Mesendoderm (in vitro differentiated cells): ENCODE measurements around the gene STAC.
A peak's percentile ranks its signal among the peaks of the same experiment; 100 is the strongest.

ENCODE experiments used
- DNase-seq: peaks from one replicate; pipeline ENCODE4 v3.0.0; 2013
- H2AK5ac ChIP-seq: 2 replicates; pipeline ENCODE4 v1.6.1; 2013; ENCODE audit warnings: low read length, inconsistent platforms
- H2BK120ac ChIP-seq: 2 replicates; pipeline ENCODE4 v1.6.1; 2013; ENCODE audit warnings: low read depth, mild to moderate bottlenecking, low read length, moderate library complexity, mixed read lengths
- H2BK15ac ChIP-seq: replicated peaks from 2 replicates; pipeline ENCODE4 v1.6.1; 2013; ENCODE audit warnings: low read depth, mild to moderate bottlenecking, moderate library complexity
- H2BK5ac ChIP-seq: 2 replicates; pipeline ENCODE4 v1.6.1; 2013; ENCODE audit warnings: low read length, inconsistent platforms
- H3K18ac ChIP-seq: 2 replicates; pipeline ENCODE4 v1.6.1; 2013; ENCODE audit warnings: mild to moderate bottlenecking, low read length, mixed read lengths
- H3K23ac ChIP-seq: one replicate; pipeline ENCODE4 v1.6.1; 2013; ENCODE audit warnings: low read length
- H3K27ac ChIP-seq: 2 replicates; pipeline ENCODE4 v1.5.1; 2013; ENCODE audit warnings: low read depth, mild to moderate bottlenecking, inconsistent platforms, low read length, moderate library complexity
- H3K27me3 ChIP-seq: 2 replicates; pipeline ENCODE4 v1.6.1; 2013; ENCODE audit warnings: low read length, control low read depth, mild to moderate bottlenecking, inconsistent platforms; ENCODE audit not compliant: insufficient read depth, poor library complexity
- H3K36me3 ChIP-seq: 2 replicates; pipeline ENCODE4 v1.6.1; 2013; ENCODE audit warnings: low read length, inconsistent platforms; ENCODE audit not compliant: control insufficient read depth, insufficient read depth
- H3K4ac ChIP-seq: one replicate; pipeline ENCODE4 v1.6.1; 2013; ENCODE audit warnings: low read depth, mild to moderate bottlenecking, low read length, moderate library complexity
- H3K4me1 ChIP-seq: 2 replicates; pipeline ENCODE4 v1.6.1; 2013; ENCODE audit warnings: low read depth, low read length, inconsistent platforms; ENCODE audit not compliant: control insufficient read depth
- H3K4me2 ChIP-seq: 2 replicates; pipeline ENCODE4 v1.6.1; 2013; ENCODE audit warnings: low read length
- H3K4me3 ChIP-seq: 2 replicates; pipeline ENCODE4 v1.5.1; 2013; ENCODE audit warnings: mild to moderate bottlenecking, low read length
- H3K56ac ChIP-seq: one replicate; pipeline ENCODE4 v1.6.1; 2013; ENCODE audit warnings: low read length
- H3K79me1 ChIP-seq: 2 replicates; pipeline ENCODE4 v1.6.1; 2013; ENCODE audit warnings: low read length, inconsistent platforms
- H3K79me2 ChIP-seq: 2 replicates; pipeline ENCODE4 v1.6.1; 2013; ENCODE audit warnings: mild to moderate bottlenecking, low read length; ENCODE audit not compliant: control insufficient read depth, insufficient read depth
- H3K9ac ChIP-seq: 2 replicates; pipeline ENCODE4 v1.6.1; 2013; ENCODE audit warnings: low read length, inconsistent platforms
- H4K5ac ChIP-seq: one replicate; pipeline ENCODE4 v1.6.1; 2013; ENCODE audit warnings: low read length
- H4K8ac ChIP-seq: one replicate; pipeline ENCODE4 v1.6.1; 2013; ENCODE audit warnings: low read depth, mild to moderate bottlenecking, control low read depth, low read length, moderate library complexity
- WGBS: extraction: QIAGEN DNeasy Blood & Tissue Kit; methylation state at CpG from one replicate; pipeline ENCODE4 v1.1.7; 2013; ENCODE audit warnings: low lambda C conversion rate, missing lambda C conversion rate; ENCODE audit not compliant: insufficient coverage; ENCODE audit errors: extremely low coverage; 5-methylcytosine and 5-hydroxymethylcytosine counted together

STAC gene

GRCh38 chr3:36557021-36557707 lies 176.9 kb downstream of the STAC start:
- H3K23ac ChIP-seq = no peak overlapping the region
- no peaks in the 10 kb centered on the region for H3K36me3 ChIP-seq
- H3K9ac ChIP-seq = no peak overlapping the region
- no peak overlapping the region for H3K4ac ChIP-seq
- no peak overlapping the region for H2BK120ac ChIP-seq
- H2AK5ac ChIP-seq = no peak overlapping the region
- no peak overlapping the region for H2BK15ac ChIP-seq
- no peaks in the 10 kb centered on the region for H3K4me1 ChIP-seq
- H3K4me3 ChIP-seq = no peak overlapping the region
- H4K5ac ChIP-seq = no peak overlapping the region
- H3K18ac ChIP-seq = no peak overlapping the region
- no CpG with 5 or more reads among the region's 2 CpGs for WGBS
- H3K56ac ChIP-seq = no peak overlapping the region
- DNase-seq = no peak
- no peak overlapping the region for H4K8ac ChIP-seq
- H3K79me2 ChIP-seq = no peaks in the 10 kb centered on the region
- no peak overlapping the region for H3K4me2 ChIP-seq
- no peaks in the 10 kb centered on the region for H3K79me1 ChIP-seq
- H3K27ac ChIP-seq = no peak overlapping the region
- H2BK5ac ChIP-seq = no peak overlapping the region
- H3K27me3 ChIP-seq = no peaks in the 10 kb centered on the region

- WGBS = no CpG with 5 or more reads among the region's 5 CpGs
- H3K4me2 ChIP-seq = no peak overlapping the region
- no peak overlapping the region for H3K27ac ChIP-seq
- H3K27me3 ChIP-seq = no peaks in the 10 kb centered on the region
- H3K36me3 ChIP-seq = no peaks in the 10 kb centered on the region
- no peaks in the 10 kb centered on the region for H3K79me1 ChIP-seq
- no peak overlapping the region for H2BK5ac ChIP-seq
- no peak overlapping the region for H2AK5ac ChIP-seq
- no peak overlapping the region for H3K4ac ChIP-seq
- no peak overlapping the region for H2BK120ac ChIP-seq
- H3K9ac ChIP-seq = no peak overlapping the region
- no peak overlapping the region for H4K5ac ChIP-seq
- no peak overlapping the region for H2BK15ac ChIP-seq
- H3K4me1 ChIP-seq = no peaks in the 10 kb centered on the region
- H3K18ac ChIP-seq = no peak overlapping the region
- no peak overlapping the region for H3K4me3 ChIP-seq
- peak; percentile 4 for DNase-seq
- H3K79me2 ChIP-seq = no peaks in the 10 kb centered on the region
- no peak overlapping the region for H4K8ac ChIP-seq
- no peak overlapping the region for H3K23ac ChIP-seq
- no peak overlapping the region for H3K56ac ChIP-seq
Measured at GRCh38 chr3:36557708-36558421, 177.6 kb downstream of the STAC start.

GRCh38 chr3:36558961-36559360 lies 178.7 kb downstream of the STAC start:
- Histone ChIP-seq H3K56ac (no peak overlapping the region), H3K9ac (no peak overlapping the region), H2AK5ac (no peak overlapping the region), H3K27ac (no peak overlapping the region), H2BK120ac (no peak overlapping the region), H3K79me2 (no peaks in the 10 kb centered on the region), H4K8ac (no peak overlapping the region), H3K18ac (no peak overlapping the region), H3K4ac (no peak overlapping the region), H2BK5ac (no peak overlapping the region), H3K4me2 (no peak overlapping the region), H4K5ac (no peak overlapping the region), H3K4me1 (no peaks in the 10 kb centered on the region), H3K4me3 (no peak overlapping the region), H3K36me3 (no peaks in the 10 kb centered on the region), H3K23ac (no peak overlapping the region), H2BK15ac (no peak overlapping the region), H3K27me3 (no peaks in the 10 kb centered on the region), H3K79me1 (no peaks in the 10 kb centered on the region)
- WGBS = no CpG with 5 or more reads among the region's 2 CpGs
- no peak for DNase-seq

- Histone ChIP-seq H3K4ac (no peak overlapping the region), H4K8ac (no peak overlapping the region)
Measured at GRCh38 chr3:36560685-36561084, 180.4 kb downstream of the STAC start.

GRCh38 chr3:36561601-36562000 lies 181.3 kb downstream of the STAC start:
- Histone ChIP-seq H4K5ac (no peak overlapping the region), H3K4me2 (no peak overlapping the region), H3K27me3 (no peaks in the 10 kb centered on the region), H2BK5ac (no peak overlapping the region), H3K79me2 (no peaks in the 10 kb centered on the region), H4K8ac (no peak overlapping the region), H2BK15ac (no peak overlapping the region), H3K56ac (no peak overlapping the region), H3K4ac (no peak overlapping the region), H2AK5ac (no peak overlapping the region), H3K27ac (no peak overlapping the region), H3K23ac (no peak overlapping the region), H3K79me1 (no peaks in the 10 kb centered on the region), H3K9ac (no peak overlapping the region), H3K18ac (no peak overlapping the region), H3K4me1 (no peaks in the 10 kb centered on the region), H2BK120ac (no peak overlapping the region), H3K36me3 (no peaks in the 10 kb centered on the region), H3K4me3 (no peak overlapping the region)
- DNase-seq = no peak
- WGBS = no CpG with 5 or more reads among the region's 2 CpGs

More at GRCh38 chr3:36560685-36561084, 180.4 kb downstream of the STAC start:
- H3K4me1 ChIP-seq = no peaks in the 10 kb centered on the region
- no peak overlapping the region for H3K23ac ChIP-seq
- no peak overlapping the region for H2BK15ac ChIP-seq
- H3K4me3 ChIP-seq = no peak overlapping the region
- H2AK5ac ChIP-seq = no peak overlapping the region
- H3K36me3 ChIP-seq = no peaks in the 10 kb centered on the region
- no peak overlapping the region for H3K18ac ChIP-seq
- H3K56ac ChIP-seq = no peak overlapping the region
- no CpG with 5 or more reads among the region's 4 CpGs for WGBS
- DNase-seq = no peak
- no peak overlapping the region for H3K27ac ChIP-seq
- H3K27me3 ChIP-seq = no peaks in the 10 kb centered on the region
- H2BK5ac ChIP-seq = no peak overlapping the region
- no peak overlapping the region for H3K4me2 ChIP-seq
- H3K79me1 ChIP-seq = no peaks in the 10 kb centered on the region
- no peak overlapping the region for H3K9ac ChIP-seq
- no peaks in the 10 kb centered on the region for H3K79me2 ChIP-seq
- no peak overlapping the region for H2BK120ac ChIP-seq
- no peak overlapping the region for H4K5ac ChIP-seq
